D341Med (cell line): ENCODE results near the gene NDUFV3.
"Not testable (repeated sequence)": the region's sequence is repeated elsewhere in the genome, so short reads cannot be mapped to it uniquely, and the experiment has no call there.

ENCODE experiments used
- DNase-seq: peaks from one replicate; pipeline ENCODE4 v3.0.0; 2012; ENCODE audit warnings: low spot score

Gene NDUFV3

DNA sequence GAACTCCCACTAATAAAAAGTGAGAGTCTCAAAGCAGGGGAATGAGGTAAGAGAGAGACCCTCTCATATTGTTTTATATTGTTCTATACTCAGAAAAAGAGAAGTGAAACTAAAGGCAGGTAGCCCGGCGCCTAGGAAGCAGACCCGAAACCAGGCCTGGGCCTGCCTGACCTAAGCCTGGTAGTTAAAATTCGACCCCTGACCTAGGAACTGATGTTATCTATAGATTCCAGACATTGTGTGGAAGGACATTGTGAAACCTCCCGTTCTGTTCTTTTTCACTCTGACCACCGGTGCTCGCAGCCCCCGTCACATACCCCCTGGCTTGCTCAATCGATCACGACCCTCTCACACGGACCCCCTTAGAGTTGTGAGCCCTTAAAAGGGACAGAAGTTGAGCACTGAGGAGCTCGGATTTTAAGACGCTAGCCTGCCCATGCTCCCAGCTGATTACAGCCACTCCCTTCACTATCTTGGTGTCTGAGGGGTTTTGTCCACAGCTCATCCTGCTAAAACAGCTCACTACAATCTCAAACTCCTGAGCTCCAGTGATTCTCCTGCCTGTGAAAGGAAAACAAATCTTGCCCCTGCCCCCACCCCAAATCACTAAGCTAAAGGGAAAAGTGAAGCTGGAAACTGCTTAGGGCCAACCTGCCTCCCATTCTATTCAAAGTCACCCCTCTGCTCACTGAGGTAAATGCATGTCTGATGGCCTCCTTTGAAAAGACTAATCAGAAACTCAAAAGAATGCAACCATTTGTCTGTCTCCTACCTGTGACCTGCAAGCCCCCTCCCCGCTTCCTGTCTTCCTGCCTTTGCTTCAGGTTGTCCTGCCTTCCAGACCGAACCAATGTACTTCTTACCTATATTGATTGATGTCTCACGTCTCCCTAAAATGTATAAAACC lies 44.2 kb downstream of the NDUFV3 start:
- DNase-seq, result not testable (repeated sequence)

GRCh38 chr21:42937960-42938605 lies 45.0 kb downstream of the NDUFV3 start:
- DNase-seq, result no peak

DNA sequence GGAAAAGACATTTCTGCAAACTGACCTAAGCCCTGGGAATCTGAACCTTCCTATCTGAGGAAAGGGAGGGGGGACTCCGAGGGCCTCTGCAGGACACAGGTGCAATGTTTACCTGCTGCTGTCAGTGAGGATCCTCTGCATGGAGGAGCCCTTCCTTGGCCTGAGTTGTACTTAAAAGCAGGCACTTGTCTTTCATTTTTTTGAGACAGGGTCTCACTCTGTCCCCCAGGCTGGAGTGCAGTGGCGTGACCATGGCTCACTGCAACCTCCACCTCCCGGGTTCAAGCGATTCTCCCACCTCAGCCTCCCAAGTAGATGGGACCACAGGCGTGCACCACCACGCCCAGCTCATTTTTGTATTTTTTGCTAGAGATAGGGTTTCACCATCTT lies 45.5 kb downstream of the NDUFV3 start:
- not testable (repeated sequence) for DNase-seq

DNA sequence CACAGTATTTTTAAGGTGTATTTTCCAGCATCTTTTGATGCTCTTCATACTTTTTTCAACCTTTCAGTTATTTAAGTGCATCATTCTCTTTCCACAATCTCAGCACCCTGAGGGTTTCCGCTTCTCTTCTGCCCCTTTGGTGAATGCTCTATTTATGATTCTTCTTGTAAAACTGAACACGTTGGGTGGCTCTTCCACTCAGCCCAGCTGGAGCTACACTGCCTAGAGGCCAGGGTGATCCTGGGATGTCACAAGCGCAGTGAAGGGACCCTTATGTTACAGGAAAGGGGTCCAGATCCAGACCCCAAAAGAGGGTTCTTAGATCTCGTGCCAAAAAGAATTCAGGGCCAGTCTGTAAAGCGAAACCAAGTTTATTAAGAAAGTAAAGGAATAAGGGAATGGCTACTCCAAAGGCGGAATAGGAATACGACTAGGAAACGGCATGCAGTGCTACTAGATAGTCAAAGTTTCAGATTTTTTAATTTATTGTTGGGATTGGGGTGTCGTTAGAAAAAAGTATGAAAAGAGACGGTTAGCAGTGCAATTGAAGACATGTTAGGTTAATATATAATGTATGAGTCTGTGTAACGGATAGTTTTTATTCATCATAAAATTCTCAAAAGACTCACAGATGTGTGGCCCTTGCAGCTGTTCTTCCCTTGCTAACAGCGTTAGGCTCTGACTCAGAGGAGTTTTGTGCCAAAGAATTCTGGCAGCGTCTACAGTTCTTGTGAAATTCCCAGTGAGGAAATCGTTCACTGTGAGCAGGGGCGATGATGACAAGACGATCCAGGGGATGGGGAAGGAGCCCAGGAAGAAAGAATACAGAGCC lies 46.7 kb downstream of the NDUFV3 start:
- DNase-seq, result no peak

GRCh38 chr21:42941696-42942085 lies 48.6 kb downstream of the NDUFV3 start:
- DNase-seq, result no peak

- DNase-seq, result no peak
Observed at GRCh38 chr21:42942244-42942643, 49.1 kb downstream of the NDUFV3 start.

DNA sequence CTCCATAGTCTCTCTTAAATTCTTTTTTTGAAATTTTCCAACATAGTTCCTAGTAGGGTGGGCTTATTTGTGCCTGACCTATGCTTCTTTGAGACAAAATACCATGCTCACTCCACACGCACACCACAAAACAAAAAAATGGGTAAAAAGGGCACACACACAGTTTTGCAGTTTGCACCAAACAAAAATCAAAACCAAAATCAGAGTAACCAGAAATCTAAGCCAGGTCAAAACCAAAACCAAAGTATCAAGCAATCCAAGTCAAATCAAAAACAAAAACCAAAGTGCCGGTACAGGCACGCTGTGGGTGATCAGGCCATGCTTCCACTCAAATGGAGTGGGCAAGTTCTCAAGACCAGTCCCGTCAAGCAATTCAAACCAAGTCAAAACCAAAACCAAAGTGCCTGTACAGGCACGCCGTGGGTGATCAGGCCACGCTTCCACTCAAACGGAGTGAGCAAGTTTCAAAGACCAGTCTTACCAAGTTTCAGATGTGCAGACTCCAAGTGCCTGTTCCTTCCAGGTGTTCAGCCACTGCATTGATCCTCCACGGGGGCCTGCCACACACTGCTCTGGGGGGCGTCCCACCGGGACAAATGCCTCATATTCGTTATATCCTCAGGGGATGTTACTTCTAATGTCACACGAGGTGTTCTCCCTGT lies 56.1 kb downstream of the NDUFV3 start:
- DNase-seq, result not testable (repeated sequence)

GRCh38 chr21:42951193-42951592 lies 58.1 kb downstream of the NDUFV3 start:
- not testable (repeated sequence) for DNase-seq

DNA sequence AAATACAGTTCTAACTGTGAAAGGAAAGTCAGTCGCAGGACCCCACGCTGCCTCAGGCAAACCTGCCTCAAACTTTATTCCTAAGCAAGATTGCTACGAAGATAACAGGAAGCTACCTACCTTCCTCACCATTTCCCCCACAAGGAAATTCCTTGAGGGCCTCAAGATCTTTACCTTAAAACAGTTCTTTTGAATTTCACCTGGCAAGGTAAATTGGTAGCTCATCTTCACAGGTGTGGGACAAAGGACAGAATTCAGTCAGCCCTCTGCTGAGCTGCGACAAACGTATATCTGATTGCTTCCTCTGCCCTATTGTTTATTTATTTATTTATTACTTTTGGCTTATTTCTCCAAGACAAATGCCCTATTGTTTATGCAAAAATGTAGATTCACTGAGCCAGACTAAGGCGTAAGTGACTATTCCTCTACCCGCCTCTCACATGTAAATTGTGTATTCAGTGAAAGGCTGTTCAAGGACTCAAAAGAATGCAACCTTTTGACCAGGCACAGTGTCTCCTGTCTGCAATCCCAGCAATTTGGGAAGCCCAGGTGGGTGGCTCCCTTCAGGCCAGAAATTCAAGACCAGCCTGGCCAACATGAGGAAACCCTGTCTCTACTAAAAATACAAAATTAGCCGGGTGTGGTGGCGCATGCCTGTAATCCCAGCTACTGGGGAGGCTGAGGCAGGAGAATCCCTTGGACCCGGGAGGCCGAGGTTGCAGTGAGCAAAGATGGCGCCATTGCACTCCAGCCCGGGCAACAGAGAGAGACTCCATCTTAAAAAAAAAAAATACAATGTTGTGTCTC lies 63.9 kb downstream of the NDUFV3 start:
- DNase-seq, result no peak

DNA sequence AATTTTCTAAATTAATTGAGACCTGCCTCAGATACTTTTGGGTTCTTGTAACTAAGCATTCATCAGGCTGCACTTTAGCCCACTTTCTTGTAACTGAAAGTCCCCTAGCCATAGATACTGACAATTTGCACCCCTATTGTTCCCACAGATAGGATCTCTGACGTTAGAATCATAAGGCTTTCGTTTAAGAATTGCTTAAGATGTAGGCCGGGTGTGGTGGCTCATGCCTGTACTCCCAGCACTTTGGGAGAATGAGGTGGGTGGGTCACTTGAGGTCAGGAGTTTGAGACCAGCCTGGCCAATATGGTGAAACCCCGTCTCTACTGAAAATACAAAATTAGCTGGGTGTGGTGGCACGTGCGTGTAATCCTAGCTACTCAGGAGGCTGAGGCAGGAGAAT lies 65.0 kb downstream of the NDUFV3 start:
- DNase-seq, result not testable (repeated sequence)

DNA sequence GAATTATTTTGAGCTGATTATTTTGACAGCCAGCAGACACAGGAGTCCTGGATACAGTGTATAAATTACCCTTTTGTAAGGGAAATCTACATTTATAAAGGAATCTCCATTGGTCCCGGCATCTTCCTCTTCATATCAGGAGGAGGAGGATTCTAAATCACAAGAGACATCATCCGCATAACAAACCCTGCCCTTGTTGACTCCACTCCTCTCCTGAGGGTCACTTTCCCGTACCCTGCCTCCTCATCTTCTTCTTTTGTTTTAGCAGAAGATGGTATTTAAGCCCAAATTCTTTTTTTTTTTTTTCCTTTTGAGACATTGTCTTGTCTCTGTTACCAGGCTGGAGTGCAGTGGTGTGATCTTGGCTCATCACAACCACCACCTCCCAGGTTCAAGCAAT lies 66.6 kb downstream of the NDUFV3 start:
- DNase-seq, result no peak

DNA sequence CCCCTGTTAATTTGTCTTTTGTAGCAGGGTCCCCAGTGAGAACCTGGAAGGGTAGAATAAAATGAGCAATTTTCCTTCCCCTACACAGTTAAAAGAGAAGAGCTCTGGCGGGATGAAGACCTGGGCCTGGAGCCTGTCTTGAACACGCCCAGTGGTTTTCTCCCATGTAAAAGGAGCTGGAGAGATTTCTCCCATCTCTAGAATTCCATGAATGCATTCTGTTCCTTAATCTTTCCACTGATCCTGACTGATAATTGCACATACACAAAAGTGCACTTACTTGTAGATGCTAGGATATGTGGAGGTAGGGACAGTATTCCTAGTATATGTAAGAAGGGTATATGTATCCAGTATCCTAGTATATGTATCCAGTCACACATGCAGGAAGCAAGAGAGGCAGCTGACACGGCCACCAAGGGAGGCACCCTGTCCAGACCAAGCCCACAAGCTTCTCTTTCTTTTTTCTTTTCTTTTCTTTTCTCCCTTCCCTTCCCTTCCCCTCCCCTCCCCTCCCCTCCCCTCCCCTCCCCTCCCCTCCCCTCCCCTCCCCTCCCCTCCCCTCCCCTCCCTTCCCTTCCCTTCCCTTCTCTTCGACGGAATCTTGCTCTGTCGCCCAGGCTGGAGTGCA lies 69.4 kb downstream of the NDUFV3 start:
- DNase-seq, result no peak
